Liver (tissue), 3 donors: Measurements from ENCODE around the gene AGBL5.

Source experiments
- ATF3 ChIP-seq: IDR thresholded peaks from 2 replicates; pipeline ENCODE4 v1.6.1; 2016; ENCODE audit warnings: antibody characterized with exemption
- CTCF ChIP-seq: fragments of 150-350 bp; IDR thresholded peaks from 2 replicates; pipeline ENCODE4 v1.5.1; 2017; ENCODE audit warnings: improper control_type of control experiment, low read depth, low read length; ENCODE audit not compliant: missing input control
- EGR1 ChIP-seq, 2 donors: IDR thresholded peaks; 2 replicates each; pipeline ENCODE4 v1.6.1; 2016 to 2018; ENCODE audit warnings: antibody characterized with exemption in 2 of 2, low read depth in 2 of 2
- JUND ChIP-seq, 2 donors: IDR thresholded peaks; 2 replicates each; pipeline ENCODE4 v1.6.1; 2016; ENCODE audit warnings: antibody characterized with exemption in 2 of 2
- MAX ChIP-seq: IDR thresholded peaks from 2 replicates; pipeline ENCODE4 v1.6.1; 2016; ENCODE audit warnings: antibody characterized with exemption
- RXRA ChIP-seq, 2 donors: IDR thresholded peaks; 2 replicates each; pipeline ENCODE4 v1.6.1; 2017 to 2018; ENCODE audit warnings: antibody characterized with exemption in 2 of 2, mild to moderate bottlenecking in 1 of 2
- SP1 ChIP-seq: IDR thresholded peaks from 2 replicates; pipeline ENCODE4 v1.6.1; 2018; ENCODE audit warnings: antibody characterized with exemption, mild to moderate bottlenecking
- TAF1 ChIP-seq: conservative IDR thresholded peaks from 2 replicates; pipeline ENCODE4 v1.6.1; 2016; ENCODE audit warnings: antibody characterized with exemption, mild to moderate bottlenecking
- ZBTB33 ChIP-seq: IDR thresholded peaks from 2 replicates; pipeline ENCODE4 v1.6.1; 2016; ENCODE audit warnings: antibody characterized with exemption
- donor health status: healthy.
- donor health status: healthy.

GRCh38 chr2:27105981-27106380 is 54.5 kb downstream of the AGBL5 start:
- TF ChIP-seq TAF1 (no peak), CTCF (no peak), ATF3 (no peak), SP1 (no peak), MAX (no peak), JUND (IDR thresholded peaks at IDR 0.05) (no peak), EGR1 (IDR thresholded peaks at IDR 0.05; ENCODE audit: low read depth in 2 of 2) (no peak), ZBTB33 (no peak), RXRA (IDR thresholded peaks at IDR 0.05) (no peak)
